ENCODE measurements around the gene PSMB10.

PSMB10 gene

DNA sequence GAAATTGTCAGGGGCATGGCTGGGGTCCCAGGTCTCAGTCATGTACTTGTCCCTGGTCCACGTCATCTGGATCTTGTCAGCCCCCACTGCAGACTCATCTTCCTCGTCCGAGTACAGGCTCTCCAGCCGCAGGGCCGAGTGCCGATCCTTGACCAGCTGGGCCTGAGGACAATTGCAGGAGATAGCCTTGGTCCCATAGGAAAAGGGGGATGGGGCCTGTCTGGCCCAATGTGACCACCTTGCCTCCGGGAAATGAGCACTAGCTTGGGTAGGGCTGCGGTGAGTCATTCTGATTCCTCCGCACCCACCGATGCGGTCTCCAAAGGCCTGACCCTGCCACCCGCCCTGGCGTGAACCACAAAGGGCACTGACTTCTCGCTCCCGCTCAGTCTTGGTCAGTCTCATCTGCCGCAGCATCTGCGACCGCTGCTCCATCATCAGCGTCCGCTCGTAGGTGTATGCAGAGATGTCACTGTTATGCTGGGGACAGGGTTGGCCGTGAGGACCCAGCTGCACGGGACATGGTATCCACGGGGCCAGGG, 8.8 kb upstream of the PSMB10 start:
- H3K9me2 ChIP-seq (replicated peaks; ENCODE audit: low read depth, low read length), result no peaks in the 10 kb centered on the region
- no peak overlapping the region for H3K9ac ChIP-seq (ENCODE audit: low read depth, low read length, poor library complexity, severe bottlenecking)
- no peak overlapping the region for H3K4me3 ChIP-seq (ENCODE audit: low read length, poor library complexity, severe bottlenecking)
- TF ChIP-seq, protein P1, sequence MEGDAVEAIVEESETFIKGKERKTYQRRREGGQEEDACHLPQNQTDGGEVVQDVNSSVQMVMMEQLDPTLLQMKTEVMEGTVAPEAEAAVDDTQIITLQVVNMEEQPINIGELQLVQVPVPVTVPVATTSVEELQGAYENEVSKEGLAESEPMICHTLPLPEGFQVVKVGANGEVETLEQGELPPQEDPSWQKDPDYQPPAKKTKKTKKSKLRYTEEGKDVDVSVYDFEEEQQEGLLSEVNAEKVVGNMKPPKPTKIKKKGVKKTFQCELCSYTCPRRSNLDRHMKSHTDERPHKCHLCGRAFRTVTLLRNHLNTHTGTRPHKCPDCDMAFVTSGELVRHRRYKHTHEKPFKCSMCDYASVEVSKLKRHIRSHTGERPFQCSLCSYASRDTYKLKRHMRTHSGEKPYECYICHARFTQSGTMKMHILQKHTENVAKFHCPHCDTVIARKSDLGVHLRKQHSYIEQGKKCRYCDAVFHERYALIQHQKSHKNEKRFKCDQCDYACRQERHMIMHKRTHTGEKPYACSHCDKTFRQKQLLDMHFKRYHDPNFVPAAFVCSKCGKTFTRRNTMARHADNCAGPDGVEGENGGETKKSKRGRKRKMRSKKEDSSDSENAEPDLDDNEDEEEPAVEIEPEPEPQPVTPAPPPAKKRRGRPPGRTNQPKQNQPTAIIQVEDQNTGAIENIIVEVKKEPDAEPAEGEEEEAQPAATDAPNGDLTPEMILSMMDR (conservative IDR thresholded peaks at IDR 0.05; ENCODE audit: low read length), result no peak
- TF ChIP-seq EZH2phosphoT487 (IDR thresholded peaks at IDR 0.05; ENCODE audit: borderline replicate concordance), result no peak
- no peaks in the 10 kb centered on the region; the same call in 1 of the 2 replicates for H3F3A ChIP-seq (ENCODE audit: low read depth)
- H3K9me3 ChIP-seq (ENCODE audit: insufficient read depth, low read depth, low read length), result no peaks in the 10 kb centered on the region
- H3K4me1 ChIP-seq (ENCODE audit: insufficient read depth, low read length, poor library complexity, severe bottlenecking), result peaks cover 9% of the 10 kb centered on the region
- no peaks in the 10 kb centered on the region for H3K36me3 ChIP-seq (ENCODE audit: insufficient read depth, low read length)
- no peaks in the 10 kb centered on the region for H3K27me3 ChIP-seq (ENCODE audit: insufficient read depth, low read length, poor library complexity, severe bottlenecking)
- no peak overlapping the region for H3K4me2 ChIP-seq (ENCODE audit: low read depth, low read length, poor library complexity, severe bottlenecking)
- no peaks in the 10 kb centered on the region for H3K79me2 ChIP-seq (ENCODE audit: insufficient read depth, low read length)
- H2AFZ ChIP-seq (ENCODE audit: low read length), result no peak overlapping the region
- no peaks in the 10 kb centered on the region for H4K20me1 ChIP-seq (ENCODE audit: insufficient read depth, low read length, poor library complexity, severe bottlenecking)

DNA sequence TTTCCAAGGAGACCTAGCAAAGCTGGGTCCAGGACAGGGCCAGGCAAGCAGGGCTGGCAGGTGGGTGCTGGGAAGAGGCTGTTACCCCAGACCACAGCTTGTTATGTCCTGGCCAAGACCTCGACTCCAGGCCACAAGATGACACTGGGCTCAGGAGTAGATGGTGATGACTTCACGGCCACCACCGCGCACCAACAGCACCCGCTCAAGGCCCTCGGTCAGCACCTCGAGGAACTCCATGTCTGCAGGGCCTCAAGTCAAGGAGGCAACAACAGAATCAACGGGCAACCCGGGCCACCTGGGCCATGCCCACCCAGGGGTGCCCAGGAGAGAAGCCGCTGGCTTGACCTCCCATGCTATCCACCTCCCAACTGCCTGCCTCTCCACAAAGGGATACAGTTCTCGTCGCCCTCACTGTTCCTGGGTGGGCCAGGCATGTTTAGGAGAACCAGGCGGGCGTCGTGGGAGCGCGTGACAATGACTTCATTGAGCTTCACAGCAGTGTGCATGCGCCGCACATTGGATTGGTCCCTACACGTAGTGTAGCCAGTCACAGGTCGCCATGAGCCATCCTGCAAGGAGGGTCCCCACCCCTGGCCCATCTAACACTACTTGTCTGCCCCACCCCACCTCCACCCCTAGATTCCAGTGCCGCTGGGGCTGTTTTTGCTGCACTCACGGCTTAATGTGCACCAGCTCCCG, 8.2 kb upstream of the PSMB10 start:
- no peaks in the 10 kb centered on the region for H3K27me3 ChIP-seq (ENCODE audit: insufficient read depth, low read length, poor library complexity, severe bottlenecking)
- H2AFZ ChIP-seq (ENCODE audit: low read length), result no peak overlapping the region
- H3K9me2 ChIP-seq (replicated peaks; ENCODE audit: low read depth, low read length), result no peaks in the 10 kb centered on the region
- H3K9ac ChIP-seq (ENCODE audit: low read depth, low read length, poor library complexity, severe bottlenecking), result no peak overlapping the region
- TF ChIP-seq EZH2phosphoT487 (IDR thresholded peaks at IDR 0.05; ENCODE audit: borderline replicate concordance), result no peak
- TF ChIP-seq, protein P1 (conservative IDR thresholded peaks at IDR 0.05; ENCODE audit: low read length), result no peak
- H3K4me2 ChIP-seq (ENCODE audit: low read depth, low read length, poor library complexity, severe bottlenecking), result no peak overlapping the region
- H4K20me1 ChIP-seq (ENCODE audit: insufficient read depth, low read length, poor library complexity, severe bottlenecking), result no peaks in the 10 kb centered on the region
- H3K4me3 ChIP-seq (ENCODE audit: low read length, poor library complexity, severe bottlenecking), result no peak overlapping the region
- H3F3A ChIP-seq (ENCODE audit: low read depth), result no peaks in the 10 kb centered on the region; the same call in 1 of the 2 replicates
- H3K36me3 ChIP-seq (ENCODE audit: insufficient read depth, low read length), result no peaks in the 10 kb centered on the region
- H3K4me1 ChIP-seq (ENCODE audit: insufficient read depth, low read length, poor library complexity, severe bottlenecking), result peaks cover 10% of the 10 kb centered on the region
- no peaks in the 10 kb centered on the region for H3K9me3 ChIP-seq (ENCODE audit: insufficient read depth, low read depth, low read length)
- no peaks in the 10 kb centered on the region for H3K79me2 ChIP-seq (ENCODE audit: insufficient read depth, low read length)

- no peak within 1 kb of the TSS for H3K4me2 ChIP-seq (ENCODE audit: low read depth, low read length, poor library complexity, severe bottlenecking)
- no peaks in the 10 kb centered on the region for H3K9me2 ChIP-seq (replicated peaks; ENCODE audit: low read depth, low read length)
- no peak within 1 kb of the TSS for H3K9ac ChIP-seq (ENCODE audit: low read depth, low read length, poor library complexity, severe bottlenecking)
- no peaks in the 10 kb centered on the region for H3K9me3 ChIP-seq (ENCODE audit: insufficient read depth, low read depth, low read length)
- no peaks in the 10 kb centered on the region for H3K27me3 ChIP-seq (ENCODE audit: insufficient read depth, low read length, poor library complexity, severe bottlenecking)
- H3K4me3 ChIP-seq (ENCODE audit: low read length, poor library complexity, severe bottlenecking), result no peak within 1 kb of the TSS
- no peaks in the 10 kb centered on the region for H3K36me3 ChIP-seq (ENCODE audit: insufficient read depth, low read length)
- H3K79me2 ChIP-seq (ENCODE audit: insufficient read depth, low read length), result no peaks in the 10 kb centered on the region
- peaks cover 15% of the 10 kb centered on the region for H3K4me1 ChIP-seq (ENCODE audit: insufficient read depth, low read length, poor library complexity, severe bottlenecking)
- no peaks in the 10 kb centered on the region for H4K20me1 ChIP-seq (ENCODE audit: insufficient read depth, low read length, poor library complexity, severe bottlenecking)
- H3F3A ChIP-seq (ENCODE audit: low read depth), result no peaks in the 10 kb centered on the region; the same call in 1 of the 2 replicates
- TF ChIP-seq EZH2phosphoT487 (IDR thresholded peaks at IDR 0.05; ENCODE audit: borderline replicate concordance), result no peak
- TF ChIP-seq, protein P1 (conservative IDR thresholded peaks at IDR 0.05; ENCODE audit: low read length), result no peak
- H2AFZ ChIP-seq (ENCODE audit: low read length), result no peak within 1 kb of the TSS
Measured at GRCh38 chr16:67943619-67944504, 7.2 kb upstream of the PSMB10 start, which contains the start of gene LCAT. TSS of gene LCAT (minus strand) at chr16:67944120. CDS start at chr16:67944101, 19 bp downstream.

Data from Loucy (cell line).